Thymus (tissue), 11 donors: Measurements from ENCODE around the gene ARMC5. TPM values are rescaled to one million over a fixed set of nuclear protein-coding genes. Genes with fewer than 3 reads are reported as not detected.

Experiments
- DNase-seq, 9 donors: peaks; one replicate each; pipeline ENCODE4 v3.0.0-alpha.2; 2013; ENCODE audit warnings: low spot score in 9 of 9, low read depth in 6 of 9, missing footprints in 1 of 9
- H3K27ac ChIP-seq, 2 donors: one replicate each; pipeline ENCODE4 v1.5.1; 2013; ENCODE audit warnings: control low read depth in 1 of 2, low read depth in 1 of 2, low read length in 1 of 2, mild to moderate bottlenecking in 1 of 2, moderate library complexity in 1 of 2
- H3K27me3 ChIP-seq, 2 donors: one replicate each; pipeline ENCODE4 v1.5.1; 2013; ENCODE audit warnings: low read length in 1 of 2; ENCODE audit not compliant: control insufficient read depth in 2 of 2, insufficient read depth in 1 of 2
- H3K36me3 ChIP-seq, 2 donors: one replicate each; pipeline ENCODE4 v1.5.1; 2013; ENCODE audit warnings: low read length in 1 of 2, mild to moderate bottlenecking in 1 of 2, moderate library complexity in 1 of 2; ENCODE audit not compliant: control insufficient read depth in 2 of 2, insufficient read depth in 2 of 2
- H3K4me1 ChIP-seq, 2 donors: one replicate each; pipeline ENCODE4 v1.5.1; 2013; ENCODE audit warnings: low read length in 2 of 2; ENCODE audit not compliant: control insufficient read depth in 2 of 2, insufficient read depth in 2 of 2
- H3K4me3 ChIP-seq, 2 donors: one replicate each; pipeline ENCODE4 v1.5.1; 2013; ENCODE audit warnings: low read length in 2 of 2, control low read depth in 1 of 2, mild to moderate bottlenecking in 1 of 2
- H3K9me3 ChIP-seq, 2 donors: one replicate each; pipeline ENCODE4 v1.5.1; 2013; ENCODE audit warnings: low read length in 1 of 2, mild to moderate bottlenecking in 1 of 2; ENCODE audit not compliant: control insufficient read depth in 2 of 2, insufficient read depth in 1 of 2
- WGBS: extraction: QIAGEN DNeasy Blood & Tissue Kit; methylation state at CpG from one replicate; pipeline ENCODE4 v1.1.7; 2013; 5-methylcytosine and 5-hydroxymethylcytosine counted together
- polyA plus RNA-seq: library from polyadenylated mRNA; stranded (reverse); fragments of 200-250 nt; gene quantifications from one replicate; pipeline ENCODE4 v1.2.3, GENCODE V29; 2013
- total RNA-seq: library from RNA; stranded (reverse); fragments of 120-200 nt; gene quantifications from one replicate; pipeline ENCODE4 v1.2.4, GENCODE V29; 2013
- donor health status: healthy.

ARMC5 gene
- total and polyA plus RNA-seq, 2 donors = 8.2 to 19.7 TPM

DNA sequence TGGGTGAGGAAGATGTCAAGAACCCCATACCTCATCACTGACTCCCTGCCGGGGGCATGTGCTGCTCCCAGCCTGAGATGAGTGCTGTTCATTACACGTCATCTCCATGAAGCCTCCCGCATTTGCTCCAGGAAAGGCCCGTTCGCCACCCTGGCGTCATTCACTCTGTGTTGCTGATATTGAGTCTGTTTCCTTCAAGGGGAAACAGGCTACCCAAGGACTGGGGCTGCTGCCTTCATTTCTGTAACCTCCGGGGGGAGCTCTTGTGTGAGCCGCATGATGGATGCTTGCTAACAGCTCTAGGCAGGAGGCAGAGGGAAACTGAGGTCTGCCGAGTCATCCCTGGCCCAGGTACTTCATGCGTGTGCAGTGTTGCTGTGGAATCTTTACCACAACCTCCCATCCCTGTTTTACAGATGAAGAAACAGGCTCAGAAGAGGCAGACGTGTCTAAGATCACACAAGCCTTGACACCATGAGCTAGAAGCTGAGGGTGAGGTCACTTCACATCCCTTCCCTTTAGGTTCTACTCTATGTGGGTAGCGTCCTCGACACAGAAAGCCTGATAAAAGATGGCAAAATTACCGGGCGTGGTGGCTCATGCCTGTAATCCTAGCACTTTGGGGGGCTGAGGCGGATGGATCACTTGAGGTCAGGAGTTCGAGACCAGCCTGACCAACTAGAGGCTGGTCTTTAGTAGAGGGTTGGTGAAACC is 3.5 kb upstream of the ARMC5 start:
- Histone ChIP-seq H3K36me3 (no peaks in the 10 kb centered on the region), H3K4me1 (peaks cover 24 to 40% of the 10 kb centered on the region in 2 donors), H3K4me3 (no peak overlapping the region), H3K27me3 (no peaks in the 10 kb centered on the region), H3K9me3 (no peaks in the 10 kb centered on the region), H3K27ac (no peak overlapping the region)
- 77% methylated on average over 17 of the region's 17 CpGs for WGBS
- peak in 1 of 9 donors; percentile 59 for DNase-seq

DNA sequence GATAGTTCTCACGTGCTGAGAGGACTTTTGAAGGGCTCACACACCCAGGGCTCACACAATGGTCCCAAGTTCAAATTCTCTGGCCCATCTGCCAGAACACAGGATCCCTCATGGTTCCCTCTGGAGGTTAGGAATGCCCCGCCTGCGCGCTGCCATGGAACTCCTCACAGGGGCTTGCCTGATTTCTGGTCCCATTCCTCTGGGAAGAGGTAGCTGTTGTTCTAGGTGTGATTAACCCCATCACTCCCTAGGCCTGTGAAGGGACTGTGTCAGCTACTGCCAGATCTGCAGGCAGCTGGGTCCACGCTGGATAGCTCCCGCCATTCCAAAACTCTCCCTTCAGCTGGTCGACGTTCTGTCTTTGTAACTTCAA is 2.3 kb upstream of the ARMC5 start:
- peaks cover 0 to under 1% of the 10 kb centered on the region in 2 donors for H3K36me3 ChIP-seq
- H3K27me3 ChIP-seq = no peaks in the 10 kb centered on the region
- WGBS = 80% methylated on average over 8 of the region's 8 CpGs
- H3K4me1 ChIP-seq = peaks cover 24 to 40% of the 10 kb centered on the region in 2 donors
- H3K4me3 ChIP-seq = no peak overlapping the region
- no peak for DNase-seq
- no peaks in the 10 kb centered on the region for H3K9me3 ChIP-seq
- no peak overlapping the region for H3K27ac ChIP-seq

- Histone ChIP-seq H3K4me1 (peaks cover 24 to 36% of the 10 kb centered on the region in 2 donors), H3K27ac (peak overlapping the region; percentile 100), H3K9me3 (no peaks in the 10 kb centered on the region), H3K4me3 (peak overlapping the region; percentile 79), H3K36me3 (peaks cover 9 to 10% of the 10 kb centered on the region in 2 donors), H3K27me3 (no peaks in the 10 kb centered on the region)
- peak in 7 of 9 donors; percentile 42 to 87 (median 68) for DNase-seq
- WGBS = under 1% methylated on average over 42 of the region's 42 CpGs
These were observed 1.0 kb upstream of the ARMC5 start for GRCh38 chr16:31458073-31458843.

GRCh38 chr16:31459687-31460581 is 633 bp downstream of the ARMC5 start:
- Histone ChIP-seq H3K9me3 (no peaks in the 10 kb centered on the region), H3K4me1 (peaks cover 24 to 36% of the 10 kb centered on the region in 2 donors), H3K27ac (peak overlapping the region; percentile 100), H3K36me3 (peaks cover 17 to 25% of the 10 kb centered on the region in 2 donors), H3K27me3 (no peaks in the 10 kb centered on the region), H3K4me3 (peak overlapping the region; percentile 79)
- DNase-seq = peak; percentile 98 to 99 (median 98)
- WGBS = 6% methylated on average over 61 of the region's 61 CpGs

DNA sequence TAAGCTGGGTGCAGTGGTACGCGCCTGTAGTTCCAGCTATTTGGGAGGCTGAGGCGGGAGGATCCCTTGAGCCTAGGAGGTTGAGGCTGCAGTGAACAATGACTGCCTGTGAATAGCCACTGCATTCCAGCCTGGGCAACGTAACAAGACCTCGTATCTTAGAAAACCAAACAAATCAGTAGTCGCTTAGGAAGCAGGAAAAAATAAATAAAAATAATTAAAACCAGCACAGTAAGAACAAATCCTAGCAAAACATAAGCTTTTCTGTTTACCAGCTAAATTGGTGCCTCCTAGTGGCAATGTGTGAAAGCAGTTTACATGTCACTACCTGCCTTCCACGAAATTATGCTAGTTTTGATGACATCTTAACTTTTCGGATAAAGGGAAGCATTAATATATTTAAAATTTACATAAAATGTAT is 1.3 kb downstream of the ARMC5 start:
- H3K9me3 ChIP-seq = no peaks in the 10 kb centered on the region
- H3K36me3 ChIP-seq = peaks cover 21 to 29% of the 10 kb centered on the region in 2 donors
- DNase-seq = peak in 2 of 9 donors; percentile 42 to 69
- H3K4me3 ChIP-seq = peak overlapping the region; percentile 37 to 79
- peak overlapping the region in 1 of 2 donors; percentile 67 for H3K27ac ChIP-seq
- no peaks in the 10 kb centered on the region for H3K27me3 ChIP-seq
- 64% methylated on average over 8 of the region's 8 CpGs for WGBS
- H3K4me1 ChIP-seq = peaks cover 24 to 36% of the 10 kb centered on the region in 2 donors

DNA sequence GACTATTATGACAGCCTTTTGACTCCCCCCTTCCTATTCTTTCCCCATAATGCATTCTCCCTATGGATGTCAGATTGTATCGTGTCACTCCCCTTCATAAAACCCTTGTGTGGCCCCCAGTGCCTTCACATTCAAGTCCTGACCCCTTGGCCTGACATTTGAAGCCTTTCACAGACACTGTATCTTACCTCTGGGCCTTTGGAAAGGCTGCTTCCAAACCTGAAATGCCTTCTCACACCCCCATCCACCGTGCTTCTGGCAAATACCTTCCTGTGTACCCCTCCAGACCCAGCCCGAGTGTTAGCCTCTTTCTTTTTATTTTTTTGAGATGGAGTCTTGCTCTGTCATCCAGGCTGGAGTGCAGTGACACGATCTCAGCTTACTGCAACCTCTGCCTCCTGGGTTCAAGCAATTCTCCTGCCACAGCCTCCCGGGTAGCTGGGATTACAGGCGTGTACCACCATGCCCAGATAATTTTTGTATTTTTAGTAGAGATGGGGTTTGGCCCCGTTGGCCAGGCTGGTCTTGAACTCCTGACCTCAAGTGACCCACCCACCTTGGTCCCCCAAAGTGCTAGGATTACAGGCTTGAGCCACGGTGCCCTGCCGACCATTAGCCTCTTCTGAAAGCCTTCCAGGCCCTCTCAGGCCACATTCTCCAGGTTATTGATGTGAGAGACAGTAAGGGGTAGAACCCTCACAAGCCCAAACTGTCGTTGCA is 2.1 kb downstream of the ARMC5 start:
- H3K27ac ChIP-seq = no peak overlapping the region
- H3K36me3 ChIP-seq = peaks cover 28 to 35% of the 10 kb centered on the region in 2 donors
- H3K27me3 ChIP-seq = no peaks in the 10 kb centered on the region
- peaks cover 20 to 31% of the 10 kb centered on the region in 2 donors for H3K4me1 ChIP-seq
- no peak for DNase-seq
- H3K4me3 ChIP-seq = no peak overlapping the region
- WGBS = 96% methylated on average over 10 of the region's 10 CpGs
- no peaks in the 10 kb centered on the region for H3K9me3 ChIP-seq

DNA sequence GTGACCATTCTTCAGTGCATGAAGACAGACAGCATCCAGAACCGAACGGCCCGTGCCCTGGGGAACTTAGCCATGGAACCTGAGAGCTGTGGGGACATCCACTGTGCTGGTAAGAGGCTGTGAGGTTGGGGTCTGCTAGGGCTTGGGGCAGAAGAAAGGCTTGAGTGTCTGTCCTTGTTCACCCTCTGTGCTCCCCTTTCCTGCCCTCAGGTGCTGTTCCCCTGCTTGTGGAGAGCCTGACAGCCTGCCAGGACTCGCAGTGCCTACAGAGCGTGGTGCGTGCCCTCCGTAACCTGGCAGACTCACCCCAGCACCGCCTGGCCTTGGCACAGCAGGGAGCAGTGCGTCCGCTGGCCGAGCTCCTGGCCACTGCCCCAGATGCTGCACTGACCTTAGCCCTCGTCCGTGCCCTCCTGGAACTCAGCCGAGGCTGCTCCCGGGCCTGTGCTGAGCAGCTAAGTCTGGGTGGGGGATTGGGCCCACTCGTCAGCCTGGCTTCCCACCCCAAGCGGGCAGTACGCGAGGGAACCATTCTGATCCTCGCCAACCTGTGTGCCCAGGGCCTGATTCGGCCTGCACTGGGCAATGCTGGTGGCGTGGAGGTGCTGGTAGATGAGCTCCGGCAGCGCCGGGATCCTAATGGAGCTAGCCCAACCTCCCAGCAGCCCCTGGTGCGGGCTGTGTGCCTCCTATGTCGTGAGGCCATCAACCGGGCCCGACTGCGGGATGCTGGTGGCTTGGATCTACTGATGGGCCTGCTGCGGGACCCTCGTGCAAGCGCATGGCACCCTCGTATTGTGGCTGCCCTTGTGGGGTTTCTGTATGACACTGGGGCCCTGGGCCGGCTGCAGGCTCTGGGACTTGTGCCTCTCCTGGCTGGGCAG is 2.9 kb downstream of the ARMC5 start:
- DNase-seq = no peak
- H3K4me3 ChIP-seq = no peak overlapping the region
- H3K36me3 ChIP-seq = peaks cover 28 to 42% of the 10 kb centered on the region in 2 donors
- peaks cover 19 to 32% of the 10 kb centered on the region in 2 donors for H3K4me1 ChIP-seq
- no peak overlapping the region for H3K27ac ChIP-seq
- WGBS = 98% methylated on average over 35 of the region's 35 CpGs
- H3K27me3 ChIP-seq = no peaks in the 10 kb centered on the region
- no peaks in the 10 kb centered on the region for H3K9me3 ChIP-seq

GRCh38 chr16:31464348-31464769 is 5.1 kb downstream of the ARMC5 start:
- no peak for DNase-seq
- 98% methylated on average over 36 of the region's 36 CpGs for WGBS
- peaks cover 10 to 25% of the 10 kb centered on the region in 2 donors for H3K4me1 ChIP-seq
- no peaks in the 10 kb centered on the region for H3K27me3 ChIP-seq
- no peaks in the 10 kb centered on the region for H3K9me3 ChIP-seq
- no peak overlapping the region for H3K4me3 ChIP-seq
- peaks cover 28 to 45% of the 10 kb centered on the region in 2 donors for H3K36me3 ChIP-seq
- no peak overlapping the region for H3K27ac ChIP-seq
